ENCODE data around the gene TM2D3.

The TM2D3 gene

GRCh38 chr15:101694261-101694660 is 42.1 kb upstream of the TM2D3 start:
- H3K4me3 ChIP-seq (IDR thresholded peaks at IDR 0.05; ENCODE audit: insufficient read depth, low read depth, low read length) = no peak overlapping the region
- no peak overlapping the region for H3K4me2 ChIP-seq
- H3K79me2 ChIP-seq (ENCODE audit: insufficient read depth, low read depth) = no peaks in the 10 kb centered on the region
- no peaks in the 10 kb centered on the region for H3K27me3 ChIP-seq (ENCODE audit: insufficient read depth, low read depth)
- no peaks in the 10 kb centered on the region for H3K4me1 ChIP-seq (ENCODE audit: low read depth, poor library complexity, severe bottlenecking)
- H2AFZ ChIP-seq (ENCODE audit: low read depth) = no peak overlapping the region
- TF ChIP-seq, protein P1, sequence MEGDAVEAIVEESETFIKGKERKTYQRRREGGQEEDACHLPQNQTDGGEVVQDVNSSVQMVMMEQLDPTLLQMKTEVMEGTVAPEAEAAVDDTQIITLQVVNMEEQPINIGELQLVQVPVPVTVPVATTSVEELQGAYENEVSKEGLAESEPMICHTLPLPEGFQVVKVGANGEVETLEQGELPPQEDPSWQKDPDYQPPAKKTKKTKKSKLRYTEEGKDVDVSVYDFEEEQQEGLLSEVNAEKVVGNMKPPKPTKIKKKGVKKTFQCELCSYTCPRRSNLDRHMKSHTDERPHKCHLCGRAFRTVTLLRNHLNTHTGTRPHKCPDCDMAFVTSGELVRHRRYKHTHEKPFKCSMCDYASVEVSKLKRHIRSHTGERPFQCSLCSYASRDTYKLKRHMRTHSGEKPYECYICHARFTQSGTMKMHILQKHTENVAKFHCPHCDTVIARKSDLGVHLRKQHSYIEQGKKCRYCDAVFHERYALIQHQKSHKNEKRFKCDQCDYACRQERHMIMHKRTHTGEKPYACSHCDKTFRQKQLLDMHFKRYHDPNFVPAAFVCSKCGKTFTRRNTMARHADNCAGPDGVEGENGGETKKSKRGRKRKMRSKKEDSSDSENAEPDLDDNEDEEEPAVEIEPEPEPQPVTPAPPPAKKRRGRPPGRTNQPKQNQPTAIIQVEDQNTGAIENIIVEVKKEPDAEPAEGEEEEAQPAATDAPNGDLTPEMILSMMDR (conservative IDR thresholded peaks at IDR 0.05; ENCODE audit: low read depth, low read length) = no peak
- H4K20me1 ChIP-seq (ENCODE audit: insufficient read depth) = no peaks in the 10 kb centered on the region
- H3K9ac ChIP-seq = no peak overlapping the region
- H3K27ac ChIP-seq = no peak overlapping the region
- no peaks in the 10 kb centered on the region for H3K36me3 ChIP-seq (ENCODE audit: insufficient read depth)

DNA sequence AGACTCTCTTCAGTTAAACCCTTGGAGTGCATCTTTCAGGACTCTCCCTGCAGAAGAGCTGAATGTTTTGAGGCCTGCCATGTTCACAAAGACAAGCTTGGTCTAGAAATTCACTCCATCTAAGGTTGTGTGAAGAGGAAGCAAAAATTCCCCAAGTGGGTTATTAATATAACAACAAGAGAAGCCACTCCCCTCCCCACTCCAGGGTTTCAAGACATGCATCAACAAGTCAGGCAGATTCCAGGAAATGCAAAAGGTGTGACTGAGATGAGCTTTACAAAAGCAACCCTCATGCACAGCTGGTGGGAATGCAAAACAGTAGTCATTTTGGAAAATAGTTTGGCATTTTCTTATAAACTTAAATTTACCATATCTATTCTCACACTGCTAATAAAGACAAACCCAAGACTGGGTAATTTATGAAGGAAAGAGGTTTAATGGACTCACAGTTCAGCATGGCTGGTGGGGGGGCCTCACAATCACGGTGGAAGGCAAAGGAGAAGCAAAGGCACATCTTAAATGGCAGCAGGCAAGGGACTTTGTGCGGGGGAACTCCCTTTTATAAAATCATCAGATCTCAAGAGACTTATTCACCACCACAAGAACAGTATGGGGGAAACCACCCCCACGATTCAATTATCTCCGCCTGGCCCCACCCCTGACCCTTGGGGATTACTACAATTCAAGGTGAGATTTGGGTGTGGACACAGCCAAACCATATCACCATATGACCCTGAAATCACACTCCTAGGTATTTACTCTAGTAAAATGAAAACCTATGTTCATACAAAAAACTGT is 40.8 kb upstream of the TM2D3 start:
- Histone ChIP-seq H3K4me1 (ENCODE audit: low read depth, poor library complexity, severe bottlenecking) (no peaks in the 10 kb centered on the region), H3K4me3 (IDR thresholded peaks at IDR 0.05; ENCODE audit: insufficient read depth, low read depth, low read length) (no peak overlapping the region), H2AFZ (ENCODE audit: low read depth) (no peak overlapping the region), H3K4me2 (no peak overlapping the region), H3K36me3 (ENCODE audit: insufficient read depth) (no peaks in the 10 kb centered on the region), H3K79me2 (ENCODE audit: insufficient read depth, low read depth) (no peaks in the 10 kb centered on the region), H3K9ac (no peak overlapping the region), H3K27ac (no peak overlapping the region), H4K20me1 (ENCODE audit: insufficient read depth) (no peaks in the 10 kb centered on the region), H3K27me3 (ENCODE audit: insufficient read depth, low read depth) (no peaks in the 10 kb centered on the region)
- TF ChIP-seq, protein P1 (conservative IDR thresholded peaks at IDR 0.05; ENCODE audit: low read depth, low read length) = no peak

- Histone ChIP-seq H3K36me3 (ENCODE audit: insufficient read depth) (no peaks in the 10 kb centered on the region), H2AFZ (ENCODE audit: low read depth) (no peak overlapping the region), H3K79me2 (ENCODE audit: insufficient read depth, low read depth) (no peaks in the 10 kb centered on the region), H3K4me2 (no peak overlapping the region), H4K20me1 (ENCODE audit: insufficient read depth) (no peaks in the 10 kb centered on the region), H3K9ac (no peak overlapping the region), H3K27ac (no peak overlapping the region), H3K4me1 (ENCODE audit: low read depth, poor library complexity, severe bottlenecking) (no peaks in the 10 kb centered on the region), H3K4me3 (IDR thresholded peaks at IDR 0.05; ENCODE audit: insufficient read depth, low read depth, low read length) (no peak overlapping the region), H3K27me3 (ENCODE audit: insufficient read depth, low read depth) (no peaks in the 10 kb centered on the region)
- TF ChIP-seq, protein P1 (conservative IDR thresholded peaks at IDR 0.05; ENCODE audit: low read depth, low read length) = no peak
Observed at GRCh38 chr15:101689901-101690300, 37.7 kb upstream of the TM2D3 start.

GRCh38 chr15:101686718-101687117 is 34.5 kb upstream of the TM2D3 start:
- Histone ChIP-seq H3K36me3 (ENCODE audit: insufficient read depth) (no peaks in the 10 kb centered on the region), H3K4me3 (IDR thresholded peaks at IDR 0.05; ENCODE audit: insufficient read depth, low read depth, low read length) (no peak overlapping the region), H3K4me2 (no peak overlapping the region), H3K27ac (no peak overlapping the region), H4K20me1 (ENCODE audit: insufficient read depth) (no peaks in the 10 kb centered on the region), H3K79me2 (ENCODE audit: insufficient read depth, low read depth) (no peaks in the 10 kb centered on the region), H3K9ac (no peak overlapping the region), H3K4me1 (ENCODE audit: low read depth, poor library complexity, severe bottlenecking) (no peaks in the 10 kb centered on the region), H3K27me3 (ENCODE audit: insufficient read depth, low read depth) (no peaks in the 10 kb centered on the region), H2AFZ (ENCODE audit: low read depth) (no peak overlapping the region)
- TF ChIP-seq, protein P1 (conservative IDR thresholded peaks at IDR 0.05; ENCODE audit: low read depth, low read length) = no peak
